Right lobe of liver (tissue), 6 donors: ENCODE data around the gene ANAPC15. TPM values are rescaled to one million over a fixed set of nuclear protein-coding genes. Genes with fewer than 3 reads are reported as not detected.

ENCODE experiments used
- ATAC-seq, 4 donors: fragments of 200-7000 bp; cut with Tn5 transposase; one replicate each; pipeline ENCODE4 v1.9.1; 2020; ENCODE audit warnings: mild to moderate bottlenecking in 4 of 4, moderate library complexity in 4 of 4
- DNase-seq, 3 donors: peaks; one replicate each; pipeline ENCODE4 v3.0.0-alpha.2; 2020
- H3K27ac ChIP-seq, 3 donors: fragments of 200-600 bp; one replicate each; pipeline ENCODE4 v1.8.0; 2022
- H3K27me3 ChIP-seq, 2 donors: fragments of 200-600 bp; one replicate each; pipeline ENCODE4 v1.8.0; 2022
- H3K36me3 ChIP-seq, 4 donors: fragments of 200-600 bp; sonication (generic) in 1 of 4; one replicate each; pipeline versions ENCODE4 v1.5.1 to v1.8.0; 2017 to 2022; ENCODE audit warnings: control low read depth in 1 of 4
- H3K4me1 ChIP-seq, 4 donors: fragments of 200-600 bp; sonication (generic) in 1 of 4; one replicate each; pipeline versions ENCODE4 v1.5.1 to v1.8.0; 2017 to 2022; ENCODE audit warnings: control low read depth in 1 of 4
- H3K4me3 ChIP-seq, 3 donors: fragments of 200-600 bp; one replicate each; pipeline ENCODE4 v1.8.0; 2022
- H3K9me3 ChIP-seq, 4 donors: fragments of 200-600 bp; sonication (generic) in 1 of 4; one replicate each; pipeline versions ENCODE4 v1.5.1 to v1.8.0; 2017 to 2022; ENCODE audit warnings: control low read depth in 1 of 4
- POLR2A ChIP-seq: fragments of 450-650 bp; IDR thresholded peaks from one replicate; pipeline ENCODE4 v1.6.1; 2017; ENCODE audit warnings: antibody characterized with exemption, mild to moderate bottlenecking
- WGBS: methylation state at CpG from one replicate; pipeline ENCODE4 v1.1.6; 2018; ENCODE audit warnings: low coverage, low lambda C conversion rate; ENCODE audit not compliant: insufficient coverage; ENCODE audit errors: missing lambda C conversion rate; 5-methylcytosine and 5-hydroxymethylcytosine counted together
- intact Hi-C, 2 donors: fragments of 100-400 bp; cut with DNase I; formaldehyde crosslinking; loops; one replicate each; pipeline versions ENCODE4 v1.11.2 to v1.14.1; 2022
- total RNA-seq, 6 experiments: library from RNA; depleted of rRNA in 2 of 6; stranded (reverse); fragments of >200 nt in 2 of 6; fragmentation: NEBNext Ultra II Directional in 3 of 6; extraction: Animal tissue kit (Norgen Biotek cat#: 25700) in 3 of 6; gene quantifications; one replicate each; pipeline versions ENCODE4 v1.1.0 to v1.2.4, GENCODE V29; 2016 to 2023
- TF ChIP-seq, protein P1 (sequence below), 4 donors: fragments of 200-600 bp in 3 of 4; fragments of 450-650 bp in 1 of 4; IDR thresholded peaks; one replicate each; pipeline versions ENCODE4 v1.5.1 to v1.8.0; 2016 to 2022; ENCODE audit warnings: antibody characterized with exemption in 4 of 4, mild to moderate bottlenecking in 2 of 4
- donor health status: DM: no; HTN: yes; CAD: no.
- donor health status: DM: no; HTN: no; CAD: no.
- donor health status: DM: no; HTN: no; CAD: no.
- donor health status: DM: no; HTN: yes; CAD: no.
- donor health status: DM: no; HTN: yes; CAD: no.

ANAPC15 gene
- total RNA-seq, 6 experiments from 2014 or later = 11.8 to 17.0 (median 14.2) TPM

DNA sequence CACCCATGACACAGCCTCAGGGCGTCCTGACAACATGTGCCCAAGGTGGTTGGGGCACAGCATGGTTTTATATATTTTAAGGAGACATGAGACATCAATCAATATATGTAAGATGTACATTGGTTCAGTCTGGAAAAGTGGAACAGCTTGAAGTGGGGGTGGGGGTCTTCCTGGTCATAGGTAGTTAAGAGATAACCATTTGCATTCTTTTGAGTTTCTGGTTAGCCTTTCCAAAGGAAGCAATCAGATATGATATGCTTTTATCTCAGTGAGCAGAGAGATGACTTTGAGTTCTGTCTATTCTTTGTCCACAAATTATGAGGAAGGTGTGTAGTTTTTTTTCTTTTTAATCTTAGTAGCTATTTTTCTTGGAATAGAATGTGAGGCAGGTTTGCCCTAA lies 10.1 kb upstream of the ANAPC15 start:
- Histone ChIP-seq H3K27ac (no peak overlapping the region), H3K4me1 (no peaks in the 10 kb centered on the region), H3K9me3 (no peaks in the 10 kb centered on the region), H3K27me3 (no peaks in the 10 kb centered on the region), H3K36me3 (no peaks in the 10 kb centered on the region), H3K4me3 (no peak overlapping the region)
- DNase-seq (no peak), ATAC-seq (no peak)
- intact Hi-C loops = no loop called here
- TF ChIP-seq, protein P1, sequence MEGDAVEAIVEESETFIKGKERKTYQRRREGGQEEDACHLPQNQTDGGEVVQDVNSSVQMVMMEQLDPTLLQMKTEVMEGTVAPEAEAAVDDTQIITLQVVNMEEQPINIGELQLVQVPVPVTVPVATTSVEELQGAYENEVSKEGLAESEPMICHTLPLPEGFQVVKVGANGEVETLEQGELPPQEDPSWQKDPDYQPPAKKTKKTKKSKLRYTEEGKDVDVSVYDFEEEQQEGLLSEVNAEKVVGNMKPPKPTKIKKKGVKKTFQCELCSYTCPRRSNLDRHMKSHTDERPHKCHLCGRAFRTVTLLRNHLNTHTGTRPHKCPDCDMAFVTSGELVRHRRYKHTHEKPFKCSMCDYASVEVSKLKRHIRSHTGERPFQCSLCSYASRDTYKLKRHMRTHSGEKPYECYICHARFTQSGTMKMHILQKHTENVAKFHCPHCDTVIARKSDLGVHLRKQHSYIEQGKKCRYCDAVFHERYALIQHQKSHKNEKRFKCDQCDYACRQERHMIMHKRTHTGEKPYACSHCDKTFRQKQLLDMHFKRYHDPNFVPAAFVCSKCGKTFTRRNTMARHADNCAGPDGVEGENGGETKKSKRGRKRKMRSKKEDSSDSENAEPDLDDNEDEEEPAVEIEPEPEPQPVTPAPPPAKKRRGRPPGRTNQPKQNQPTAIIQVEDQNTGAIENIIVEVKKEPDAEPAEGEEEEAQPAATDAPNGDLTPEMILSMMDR (IDR thresholded peaks at IDR 0.05) = no peak
- 67% methylated on average over 1 of the region's 1 CpG for WGBS

DNA sequence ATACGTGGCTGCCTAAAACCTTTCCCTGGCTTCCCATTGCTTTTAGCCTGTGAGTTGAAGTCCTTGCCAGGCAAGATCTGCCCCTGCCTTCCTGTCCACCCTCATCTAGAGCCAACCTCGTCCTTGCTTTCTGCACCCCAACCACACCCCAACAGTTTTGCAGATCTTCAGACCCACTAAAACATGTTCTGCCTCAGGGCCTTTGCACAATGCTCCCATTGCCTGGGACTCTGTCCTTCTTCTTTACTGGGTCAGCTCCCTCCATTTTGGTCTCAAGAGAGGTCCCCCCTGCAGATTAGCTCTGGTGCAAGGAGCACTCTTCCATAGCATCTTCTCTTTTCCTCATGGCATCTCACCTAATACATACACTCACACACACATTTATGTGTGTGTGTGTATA lies 8.4 kb upstream of the ANAPC15 start:
- Histone ChIP-seq H3K4me3 (no peak overlapping the region), H3K27ac (no peak overlapping the region), H3K9me3 (no peaks in the 10 kb centered on the region), H3K27me3 (no peaks in the 10 kb centered on the region), H3K36me3 (no peaks in the 10 kb centered on the region), H3K4me1 (no peaks in the 10 kb centered on the region)
- WGBS = 53% methylated on average over 2 of the region's 2 CpGs
- no peak for DNase-seq
- no peak for TF ChIP-seq POLR2A
- TF ChIP-seq, protein P1 (IDR thresholded peaks at IDR 0.05) = no peak
- intact Hi-C loops = no loop called here
- no peak for ATAC-seq

DNA sequence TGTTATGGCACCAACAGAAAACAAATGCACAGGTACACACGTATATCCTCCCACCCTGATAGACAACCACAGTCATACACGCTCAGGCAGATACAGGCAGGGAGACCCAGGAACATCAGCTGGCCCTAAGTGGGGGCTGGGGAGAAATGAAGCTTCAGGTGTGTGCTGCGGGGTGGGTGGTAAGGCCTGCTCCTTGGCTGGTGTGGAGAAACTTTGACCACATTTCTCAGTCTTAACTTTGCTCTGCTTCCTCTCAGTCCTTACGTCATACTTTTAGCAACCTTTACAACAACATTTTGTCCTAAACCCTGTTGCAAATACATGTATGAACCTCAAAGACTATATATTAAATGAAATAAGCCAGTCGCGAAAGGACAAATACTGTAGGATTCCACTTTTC lies 6.7 kb upstream of the ANAPC15 start:
- WGBS = 72% methylated on average over 5 of the region's 6 CpGs
- H3K36me3 ChIP-seq = no peaks in the 10 kb centered on the region
- no peak for DNase-seq
- H3K4me3 ChIP-seq = no peak overlapping the region
- no peaks in the 10 kb centered on the region for H3K4me1 ChIP-seq
- no peaks in the 10 kb centered on the region for H3K9me3 ChIP-seq
- H3K27ac ChIP-seq = no peak overlapping the region
- TF ChIP-seq, protein P1 (IDR thresholded peaks at IDR 0.05) = no peak
- TF ChIP-seq POLR2A = no peak
- H3K27me3 ChIP-seq = no peaks in the 10 kb centered on the region
- ATAC-seq = peak in 1 of 4 donors; percentile 42
- intact Hi-C loops = no loop called here

DNA sequence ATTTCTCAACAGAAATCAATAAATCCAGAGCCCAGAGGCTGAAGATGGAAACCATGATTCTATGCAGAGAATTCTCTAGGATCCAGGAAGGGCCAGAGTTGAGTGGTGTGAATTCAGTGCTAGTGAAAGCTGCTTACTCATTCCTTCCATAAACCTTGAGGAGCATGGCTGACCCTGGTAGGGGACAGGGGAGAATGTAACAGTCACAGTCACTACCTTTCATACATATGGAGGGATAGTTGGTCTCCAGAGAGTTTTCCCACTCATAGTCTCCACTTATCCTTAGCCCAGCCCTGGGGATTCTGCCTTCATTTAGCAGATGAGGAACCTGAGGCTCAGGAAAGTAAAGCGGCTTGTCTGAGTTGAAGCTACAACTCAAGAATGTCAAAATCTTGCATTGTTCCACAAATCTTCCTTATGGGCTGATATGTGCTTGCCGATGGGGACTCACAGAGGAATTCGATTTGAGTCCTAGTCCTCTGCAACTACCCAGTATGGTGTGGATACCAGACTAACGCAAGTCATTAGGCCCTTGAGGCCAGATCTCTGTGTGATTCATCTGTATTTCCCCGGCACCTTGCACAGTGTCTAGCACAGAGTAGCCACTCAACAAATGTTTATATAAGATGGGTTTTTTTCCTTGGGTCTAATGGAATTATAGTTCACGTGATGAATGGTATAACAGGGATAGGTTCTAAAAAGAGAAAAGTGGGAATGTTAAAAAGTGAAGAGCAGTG lies 3.7 kb upstream of the ANAPC15 start:
- TF ChIP-seq, protein P1 (IDR thresholded peaks at IDR 0.05) = no peak
- TF ChIP-seq POLR2A = no peak
- DNase-seq = no peak

More for the DNA sequence above, 3.7 kb upstream of the ANAPC15 start:
- Histone ChIP-seq H3K4me1 (peaks cover 0 to 4% (median 1%) of the 10 kb centered on the region in 4 donors), H3K4me3 (no peak overlapping the region), H3K36me3 (no peaks in the 10 kb centered on the region), H3K27ac (no peak overlapping the region), H3K27me3 (no peaks in the 10 kb centered on the region), H3K9me3 (no peaks in the 10 kb centered on the region)
- WGBS = 93% methylated on average over 6 of the region's 6 CpGs
- ATAC-seq = no peak
- intact Hi-C loops = no loop called here
